ENCODE data around the gene FAM3A. TPM values are rescaled to one million over a fixed set of nuclear protein-coding genes. Genes with fewer than 3 reads are reported as not detected.

The FAM3A gene
- total and polyA plus RNA-seq, 8 donors = 27.1 to 45.3 (median 34.8) TPM

DNA sequence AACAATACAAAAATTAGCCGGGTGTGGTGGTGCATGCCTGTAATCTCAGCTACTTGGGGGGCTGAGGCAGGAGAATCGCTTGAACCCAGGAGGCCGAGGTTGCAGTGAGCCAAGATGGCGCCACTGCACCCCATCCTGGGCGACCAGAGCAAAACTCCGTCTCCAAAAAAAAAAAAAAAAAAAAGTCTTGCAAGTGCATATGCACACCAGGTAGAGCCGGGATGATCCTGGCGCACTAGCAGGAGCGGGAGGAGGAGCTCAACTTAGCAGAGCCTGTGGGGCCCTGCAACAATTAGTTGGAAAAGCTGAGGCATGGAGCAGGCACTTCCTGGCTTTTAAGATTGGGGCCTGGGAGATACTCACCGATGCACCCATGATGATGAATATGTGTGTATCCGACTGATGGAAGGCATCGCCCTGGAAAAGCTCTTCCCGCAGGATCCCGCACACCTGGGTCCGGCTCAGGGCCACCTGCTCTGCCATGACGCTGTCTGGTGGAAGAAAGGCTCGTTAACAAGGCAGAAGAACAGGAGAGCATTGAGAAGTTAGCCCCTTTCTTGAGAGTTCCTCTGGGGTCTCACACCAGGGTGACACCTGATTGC lies 29.7 kb upstream of the FAM3A start:
- DNase-seq = peak in 1 of 4 donors; percentile 5
- peak overlapping the region; percentile 50 to 63 for H3K4me3 ChIP-seq
- intact Hi-C loops (cut with DNase I) = no loop called here
- H3K27me3 ChIP-seq = no peaks in the 10 kb centered on the region
- TF ChIP-seq, protein P1, sequence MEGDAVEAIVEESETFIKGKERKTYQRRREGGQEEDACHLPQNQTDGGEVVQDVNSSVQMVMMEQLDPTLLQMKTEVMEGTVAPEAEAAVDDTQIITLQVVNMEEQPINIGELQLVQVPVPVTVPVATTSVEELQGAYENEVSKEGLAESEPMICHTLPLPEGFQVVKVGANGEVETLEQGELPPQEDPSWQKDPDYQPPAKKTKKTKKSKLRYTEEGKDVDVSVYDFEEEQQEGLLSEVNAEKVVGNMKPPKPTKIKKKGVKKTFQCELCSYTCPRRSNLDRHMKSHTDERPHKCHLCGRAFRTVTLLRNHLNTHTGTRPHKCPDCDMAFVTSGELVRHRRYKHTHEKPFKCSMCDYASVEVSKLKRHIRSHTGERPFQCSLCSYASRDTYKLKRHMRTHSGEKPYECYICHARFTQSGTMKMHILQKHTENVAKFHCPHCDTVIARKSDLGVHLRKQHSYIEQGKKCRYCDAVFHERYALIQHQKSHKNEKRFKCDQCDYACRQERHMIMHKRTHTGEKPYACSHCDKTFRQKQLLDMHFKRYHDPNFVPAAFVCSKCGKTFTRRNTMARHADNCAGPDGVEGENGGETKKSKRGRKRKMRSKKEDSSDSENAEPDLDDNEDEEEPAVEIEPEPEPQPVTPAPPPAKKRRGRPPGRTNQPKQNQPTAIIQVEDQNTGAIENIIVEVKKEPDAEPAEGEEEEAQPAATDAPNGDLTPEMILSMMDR (IDR thresholded peaks at IDR 0.05) = no peak
- peak overlapping the region in 1 of 2 donors; percentile 92 for H3K27ac ChIP-seq
- peaks cover 0 to 60% of the 10 kb centered on the region in 2 donors for H3K4me1 ChIP-seq
- ATAC-seq = no peak
- no peaks in the 10 kb centered on the region for H3K9me3 ChIP-seq
- H3K36me3 ChIP-seq = no peaks in the 10 kb centered on the region

DNA sequence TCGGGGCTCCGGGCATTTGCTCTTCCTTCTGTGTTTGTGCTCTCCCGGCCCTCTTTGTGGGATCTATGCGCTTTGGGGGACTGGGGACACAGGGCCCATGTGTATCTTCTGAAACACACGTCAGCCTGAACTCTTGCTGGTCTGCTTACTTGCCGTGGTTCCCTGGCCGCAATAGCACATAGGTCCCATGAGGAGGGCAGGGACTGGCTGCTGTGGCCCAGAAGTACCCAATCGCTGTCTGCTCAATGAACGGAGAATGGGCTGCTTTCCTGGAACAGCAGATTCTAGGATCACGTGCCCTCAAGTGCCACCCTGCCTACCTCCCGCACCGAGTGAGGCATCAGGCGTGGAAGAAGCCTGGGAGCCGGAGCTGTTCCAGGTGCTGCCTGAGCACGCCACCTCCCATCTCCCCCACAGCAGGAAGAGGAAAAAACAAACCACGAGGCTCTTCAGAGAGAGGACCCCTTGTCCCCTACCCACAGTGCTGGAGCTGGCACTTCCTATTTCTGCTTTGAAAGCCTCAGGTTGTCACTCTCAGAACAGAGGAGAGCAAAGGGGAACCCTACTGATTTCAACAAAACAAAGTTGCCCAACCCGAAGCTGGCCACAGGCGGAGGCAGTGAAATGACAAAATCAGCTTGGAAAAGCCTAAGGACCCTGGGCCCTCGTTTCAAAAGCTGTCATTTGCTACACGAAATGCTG lies 26.8 kb upstream of the FAM3A start:
- DNase-seq (peak in 2 of 4 donors; percentile 62 to 80), ATAC-seq (peak; percentile 6)
- TF ChIP-seq, protein P1 (IDR thresholded peaks at IDR 0.05) = no peak
- Histone ChIP-seq H3K27ac (peak overlapping the region; percentile 67 to 92), H3K9me3 (no peaks in the 10 kb centered on the region), H3K27me3 (no peaks in the 10 kb centered on the region), H3K4me3 (peak overlapping the region in 1 of 2 donors; percentile 29), H3K36me3 (no peaks in the 10 kb centered on the region), H3K4me1 (peaks cover 0 to 49% of the 10 kb centered on the region in 2 donors)
- intact Hi-C loops (cut with DNase I) = no loop called here

DNA sequence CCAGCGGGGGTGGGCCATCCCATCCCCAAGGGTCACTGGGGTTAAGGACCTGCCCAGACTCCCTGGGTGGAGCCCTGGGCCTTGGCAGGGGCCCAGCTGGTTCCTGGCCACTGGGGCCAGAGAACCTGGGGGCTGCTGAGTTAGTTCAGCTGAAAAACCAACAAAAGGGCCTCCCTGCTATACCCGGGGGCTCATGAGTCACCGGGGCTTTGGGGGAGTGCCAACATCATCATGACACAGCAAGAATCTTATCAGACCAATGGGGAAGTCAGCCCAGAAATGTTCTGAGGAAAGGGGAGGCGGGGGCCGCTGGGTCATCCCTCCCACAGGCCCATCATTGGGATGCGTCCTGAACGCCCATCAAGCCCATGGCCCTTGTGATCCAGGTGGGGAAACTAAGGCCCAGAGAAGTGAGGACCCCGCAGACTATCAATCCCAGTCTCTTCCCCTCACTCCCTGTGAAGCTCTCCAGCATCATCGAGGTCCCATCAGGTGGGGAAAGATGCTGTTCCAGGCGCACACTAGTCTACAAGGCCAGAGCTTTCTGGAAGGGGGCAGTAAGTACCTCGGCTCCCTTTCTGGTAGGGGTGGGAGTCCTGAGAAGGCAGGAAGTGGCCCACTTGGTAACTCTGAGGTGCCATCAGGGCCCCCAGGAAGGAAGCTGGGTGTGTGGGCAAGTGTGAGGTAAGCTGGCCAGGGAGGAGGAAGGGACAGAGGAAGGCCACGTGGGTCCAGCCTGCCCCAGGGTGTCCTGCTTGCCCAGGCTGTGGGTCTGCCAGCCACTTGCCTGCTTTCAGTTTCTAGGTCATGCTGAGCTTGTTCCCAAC lies 26.1 kb upstream of the FAM3A start:
- Histone ChIP-seq H3K27ac (peak overlapping the region; percentile 67 to 92), H3K4me1 (peaks cover 0 to 49% of the 10 kb centered on the region in 2 donors), H3K36me3 (no peaks in the 10 kb centered on the region), H3K27me3 (no peaks in the 10 kb centered on the region), H3K9me3 (no peaks in the 10 kb centered on the region), H3K4me3 (peak overlapping the region in 1 of 2 donors; percentile 29)
- intact Hi-C loops (cut with DNase I) = no loop called here
- peak in 2 of 4 donors; percentile 69 to 84 for DNase-seq
- TF ChIP-seq, protein P1 (IDR thresholded peaks at IDR 0.05) = no peak
- peak; percentile 20 for ATAC-seq

DNA sequence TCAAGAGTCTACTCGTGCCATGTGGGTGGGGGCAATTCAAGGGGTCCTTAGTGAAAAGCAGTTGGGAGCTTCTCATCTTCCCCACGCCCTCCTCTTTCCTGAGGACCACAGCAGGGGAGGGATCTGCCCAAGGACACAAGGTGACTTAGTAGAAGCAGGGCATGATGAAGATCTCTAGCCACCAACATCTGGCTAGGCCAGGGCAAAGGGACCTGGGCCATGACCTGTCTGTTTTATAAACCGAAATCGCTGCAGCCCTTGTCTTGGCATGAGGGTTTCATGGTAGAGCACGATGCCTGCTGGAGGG lies 25.5 kb upstream of the FAM3A start:
- Histone ChIP-seq H3K27me3 (no peaks in the 10 kb centered on the region), H3K36me3 (no peaks in the 10 kb centered on the region), H3K27ac (peak overlapping the region; percentile 67 to 92), H3K9me3 (no peaks in the 10 kb centered on the region), H3K4me1 (peaks cover 0 to 49% of the 10 kb centered on the region in 2 donors), H3K4me3 (peak overlapping the region in 1 of 2 donors; percentile 29)
- TF ChIP-seq, protein P1 (IDR thresholded peaks at IDR 0.05) = no peak
- no peak for ATAC-seq
- no peak for DNase-seq
- intact Hi-C loops (cut with DNase I) = no loop called here
